Adrenal gland (tissue), 5 donors: Measurements from ENCODE around the gene DOCK3.

Source experiments
- CTCF ChIP-seq, 6 experiments: fragments of 450-650 bp in 4 of 6; fragments of 200-600 bp in 2 of 6; sonication (generic) in 1 of 6; IDR thresholded peaks; 1 replicate in 5 of 6; 2 replicates in 1 of 6; pipeline versions ENCODE4 v1.5.1 to v1.8.0; 2016 to 2021; ENCODE audit warnings: antibody characterized with exemption in 6 of 6, mild to moderate bottlenecking in 2 of 6, moderate library complexity in 1 of 6
- POLR2A ChIP-seq, 2 donors: fragments of 450-650 bp; IDR thresholded peaks; one replicate each; pipeline ENCODE4 v1.6.1; 2017; ENCODE audit warnings: antibody characterized with exemption in 2 of 2, mild to moderate bottlenecking in 2 of 2, moderate library complexity in 1 of 2
- donor health status: DM: no; HTN: no; CAD: no.

- TF ChIP-seq CTCF (IDR thresholded peaks at IDR 0.05) (no peak), POLR2A (IDR thresholded peaks at IDR 0.05) (no peak)
These were observed 717.0 kb downstream of the DOCK3 start for GRCh38 chr3:51391566-51392354.
